ENCODE measurements around the gene OR5B3.

- TF ChIP-seq CTCF (conservative IDR thresholded peaks at IDR 0.05; ENCODE audit: low read length): no peak
- TF ChIP-seq EZH2phosphoT487 (IDR thresholded peaks at IDR 0.05; ENCODE audit: borderline replicate concordance, low read depth, low read length): no peak
Observed at GRCh38 chr11:58444300-58444699, 37.6 kb upstream of the OR5B3 start.
